ENCODE measurements around the gene NEURL1.
"Not testable (repeated sequence)": the region's sequence is repeated elsewhere in the genome, so short reads cannot be mapped to it uniquely, and the experiment has no call there.

The NEURL1 gene

DNA sequence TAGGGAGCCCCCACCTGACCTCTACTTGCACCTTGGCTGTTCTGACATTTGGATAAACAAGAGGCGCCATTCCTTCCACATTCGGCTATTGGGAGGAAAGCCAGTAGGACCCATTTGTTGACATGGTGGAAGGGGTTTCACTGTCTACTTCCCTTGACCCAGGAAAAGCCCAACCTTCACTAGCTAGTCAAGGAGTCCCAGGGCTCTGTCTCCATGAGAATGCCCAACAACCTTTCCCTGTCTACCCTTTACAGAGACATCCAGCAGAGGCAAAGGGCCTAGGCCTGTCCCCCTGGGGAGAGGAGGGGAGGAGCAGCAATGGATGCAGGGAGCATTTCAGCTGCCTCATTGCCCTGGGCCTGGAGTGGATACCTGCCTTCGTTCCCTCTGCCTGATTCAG lies 136.1 kb downstream of the NEURL1 start:
- DNase-seq: no peak

DNA sequence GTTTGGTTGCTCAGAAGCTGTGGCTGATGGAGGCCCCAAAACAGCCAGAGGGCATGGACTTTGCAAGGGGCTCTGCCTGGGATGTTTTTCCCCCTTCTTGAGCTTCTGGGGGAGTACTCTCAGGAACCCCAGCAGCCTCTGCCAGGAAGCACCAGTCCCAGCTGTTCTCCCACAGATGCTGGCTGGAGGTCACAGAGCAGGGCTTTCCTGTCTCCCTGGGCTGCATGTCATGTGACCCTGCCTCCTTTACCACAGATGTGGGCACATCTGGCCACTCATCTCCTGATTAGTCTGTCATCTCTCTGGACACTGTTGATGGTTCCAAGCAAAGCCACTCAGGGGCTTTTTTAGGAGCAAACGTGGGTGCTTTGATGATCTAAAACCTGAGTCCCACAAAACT lies 136.7 kb downstream of the NEURL1 start:
- no peak for DNase-seq

DNA sequence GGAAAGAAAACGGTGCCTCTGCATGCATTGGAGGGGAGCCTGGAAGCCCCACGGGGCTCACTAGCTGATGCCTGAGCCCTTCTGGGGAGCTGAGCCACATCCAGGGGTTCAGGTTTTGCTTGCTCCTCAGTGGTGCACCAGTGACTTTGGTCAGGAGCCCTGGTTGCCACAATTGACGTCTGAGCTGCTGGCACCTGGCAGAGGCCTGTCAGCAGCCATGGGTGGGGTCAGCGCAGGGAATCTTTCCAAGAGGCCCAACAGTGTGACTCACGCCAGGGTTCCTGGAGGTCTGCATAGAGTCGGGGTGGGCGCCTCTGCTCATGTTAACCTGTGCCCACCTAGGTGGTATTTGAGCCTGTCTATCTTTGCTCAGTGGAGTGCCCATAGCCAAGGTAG lies 138.7 kb downstream of the NEURL1 start:
- no peak for DNase-seq

GRCh38 chr10:103632871-103633270 lies 139.4 kb downstream of the NEURL1 start:
- DNase-seq: not testable (repeated sequence)

DNA sequence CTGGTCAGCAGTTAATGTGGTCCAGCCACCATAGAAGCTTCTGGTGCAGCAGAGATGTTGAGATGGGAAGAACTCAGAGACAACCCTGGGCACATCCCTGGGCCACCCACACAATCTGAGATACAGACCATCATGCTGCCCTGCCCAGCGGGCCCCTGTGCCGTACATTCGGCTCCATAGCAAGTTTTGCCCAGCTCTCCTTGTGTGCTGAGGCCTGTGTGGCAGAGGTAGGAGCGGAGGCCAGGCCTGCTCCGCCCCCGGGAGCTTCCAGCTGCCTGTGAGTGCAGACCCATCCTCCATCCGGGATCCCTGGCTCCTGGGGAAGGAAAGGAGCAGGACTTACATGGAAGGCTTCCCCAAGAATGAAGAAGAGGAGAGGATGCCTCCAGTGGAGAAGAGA lies 140.3 kb downstream of the NEURL1 start:
- no peak for DNase-seq

DNA sequence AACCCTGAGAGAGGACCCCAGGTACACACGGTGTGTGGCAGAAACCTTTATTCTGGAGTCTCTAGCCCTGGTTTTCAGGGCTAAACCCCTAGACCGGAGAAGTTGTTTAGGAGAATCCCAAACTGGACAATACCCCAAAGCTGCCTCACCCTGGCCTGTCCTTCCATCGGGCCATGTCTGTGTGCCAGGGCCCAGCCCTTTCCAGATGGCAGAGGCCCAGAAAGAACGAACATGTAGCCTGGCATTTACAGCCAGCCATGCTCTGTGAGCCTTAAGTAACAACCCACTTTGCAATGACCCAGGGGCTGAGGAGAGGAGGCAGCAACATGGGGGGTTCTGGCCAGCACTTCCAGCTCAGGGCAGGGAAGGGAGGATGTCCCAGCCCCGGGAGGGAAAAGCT lies 142.1 kb downstream of the NEURL1 start:
- DNase-seq: no peak

- no peak for DNase-seq
These were observed 143.0 kb downstream of the NEURL1 start for GRCh38 chr10:103636492-103636891.

DNA sequence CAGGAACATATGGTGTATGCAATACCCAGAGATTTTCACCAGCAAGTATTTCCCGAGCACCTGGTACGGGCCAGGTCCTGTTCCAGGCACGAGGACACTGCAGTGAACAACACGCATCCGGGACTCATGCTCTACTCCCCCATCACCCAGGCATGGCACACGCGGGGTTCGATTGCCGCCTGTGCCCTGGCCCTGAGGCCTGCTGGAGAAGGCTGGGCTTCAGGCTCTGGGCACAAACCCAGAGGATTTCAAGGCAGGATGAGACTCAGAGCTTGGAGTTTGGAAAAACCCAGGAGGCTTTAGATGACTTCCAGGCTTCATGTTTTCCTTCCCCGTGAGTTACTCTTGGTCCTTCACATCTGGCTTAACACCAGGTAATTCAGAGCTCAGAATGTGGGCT lies 143.5 kb downstream of the NEURL1 start:
- no peak for DNase-seq

GRCh38 chr10:103637927-103638557 lies 144.5 kb downstream of the NEURL1 start:
- no peak for DNase-seq

- DNase-seq: no peak
These were observed 145.4 kb downstream of the NEURL1 start for GRCh38 chr10:103638948-103639347.

- DNase-seq: no peak
These were observed 147.1 kb downstream of the NEURL1 start for GRCh38 chr10:103640436-103641181.

- no peak for DNase-seq
These were observed 147.8 kb downstream of the NEURL1 start for GRCh38 chr10:103641326-103641725.
